Heart right ventricle (tissue), 16 donors: ENCODE measurements around the gene ATM. TPM values are rescaled to one million over a fixed set of nuclear protein-coding genes. Genes with fewer than 3 reads are reported as not detected.

Experiments
- ATAC-seq, 8 donors: fragments of 200-7000 bp; cut with Tn5 transposase; one replicate each; pipeline ENCODE4 v1.9.1; 2020; ENCODE audit warnings: mild to moderate bottlenecking in 8 of 8, moderate library complexity in 8 of 8, moderate number of reproducible peaks in 1 of 8
- DNase-seq, 2 donors: peaks; one replicate each; pipeline ENCODE4 v3.0.0-alpha.2; 2020
- H3K27ac ChIP-seq, 10 donors: fragments of 200-600 bp; sonication (generic) in 2 of 10; one replicate each; pipeline versions ENCODE4 v1.5.0 to v1.8.0; 2020 to 2022; ENCODE audit warnings: mild to moderate bottlenecking in 3 of 10
- H3K27me3 ChIP-seq, 7 donors: fragments of 200-600 bp; one replicate each; pipeline ENCODE4 v1.8.0; 2021 to 2022; ENCODE audit warnings: mild to moderate bottlenecking in 2 of 7
- H3K36me3 ChIP-seq, 9 donors: fragments of 200-600 bp; sonication (generic) in 1 of 9; one replicate each; pipeline versions ENCODE4 v1.5.0 to v1.8.0; 2020 to 2022; ENCODE audit warnings: mild to moderate bottlenecking in 2 of 9
- H3K4me1 ChIP-seq, 9 donors: fragments of 200-600 bp; sonication (generic) in 1 of 9; one replicate each; pipeline versions ENCODE4 v1.5.0 to v1.8.0; 2020 to 2022; ENCODE audit warnings: mild to moderate bottlenecking in 4 of 9
- H3K4me3 ChIP-seq, 10 donors: fragments of 200-600 bp; sonication (generic) in 2 of 10; one replicate each; pipeline versions ENCODE4 v1.5.0 to v1.8.0; 2020 to 2022; ENCODE audit warnings: mild to moderate bottlenecking in 7 of 10, moderate library complexity in 2 of 10
- H3K9me3 ChIP-seq, 11 donors: fragments of 200-600 bp in 10 of 11; sonication (generic) in 2 of 11; one replicate each; pipeline versions ENCODE4 v1.5.0 to v1.8.0; 2013 to 2022; ENCODE audit warnings: mild to moderate bottlenecking in 2 of 11, control low read depth in 1 of 11, moderate library complexity in 1 of 11
- WGBS, 2 donors: extraction: QIAGEN DNeasy Blood & Tissue Kit; methylation state at CpG; one replicate each; pipeline ENCODE4 v1.1.7; 2013; ENCODE audit warnings: inconsistent platforms in 1 of 2; 5-methylcytosine and 5-hydroxymethylcytosine counted together
- intact Hi-C, 10 donors: fragments of 100-400 bp; cut with DNase I; formaldehyde crosslinking; loops; one replicate each; pipeline versions ENCODE4 v1.11.1 to v1.14.2; 2022
- polyA plus RNA-seq, 2 donors: library from polyadenylated mRNA; stranded (reverse); fragments of 200-250 nt; gene quantifications; one replicate each; pipeline ENCODE4 v1.2.3, GENCODE V29; 2013
- total RNA-seq, 10 donors: library from RNA; stranded (reverse); fragmentation: NEBNext Ultra II Directional in 3 of 10; extraction: Animal tissue kit (Norgen Biotek cat#: 25700) in 3 of 10; gene quantifications; one replicate each; pipeline versions ENCODE4 v1.2.1 to v1.2.4, GENCODE V29; 2021 to 2023
- TF ChIP-seq, protein P1 (sequence below), 9 donors: fragments of 200-600 bp; sonication (generic) in 2 of 9; IDR thresholded peaks; one replicate each; pipeline versions ENCODE4 v1.5.0 to v1.8.0; 2021 to 2022; ENCODE audit warnings: antibody characterized with exemption in 9 of 9, mild to moderate bottlenecking in 5 of 9, moderate library complexity in 1 of 9
- donor health status: Arrhythmogenic right ventricular cardiomyopathy.
- donor health status: ischemic (EF 13 %, LVEDD 7.1; RV severe dilation, severe dysfunction).
- donor health status: healthy with polysubstance abuse.
- donor health status: DM: no; HTN: yes; CAD: no.
- donor health status: DM: no; HTN: no; CAD: no.
- donor health status: ischemic (EF 25% LVEDD 6.9; RV normal size, moderate dysfunction).
- donor health status: ischemic (EF 25% LVEDD 5.7; RV mildly dilated, moderate dysfunction).
- donor health status: healthy.
- donor health status: DM: yes; HTN: yes; CAD: no.
- donor health status: Ischemic cardiomyopathy.
- donor health status: ischemic (EF 35%, LVEDD 5.7; RV mildly dilated, moderate dysfunction).
- donor health status: nonischemic (EF 11% LVEDD 7.7; RV severe dilation, severe dysfunction).
- donor health status: DM: yes; HTN: yes; CAD: no.
- donor health status: PGD.
- donor health status: ischemic (EF 29% LVEDD 5.4; RV normal size, mild dysfunction).
- donor health status: nonischemic (EF 23%, LVEDD 6.1; RV moderate dilation, normal function).

ATM gene
- total and polyA plus RNA-seq, 12 donors, result 9.4 to 50.7 (median 33.7) TPM

GRCh38 chr11:108319541-108320145, 96.8 kb downstream of the ATM start:
- ATAC-seq (no peak), DNase-seq (no peak)
- H3K4me3 ChIP-seq, result no peak overlapping the region
- intact Hi-C loops, result loop anchor here in 1 of 10 donors (10.0 kb wide), 1 partner anchor 335 kb away; no protein-coding TSS in a partner anchor
- H3K36me3 ChIP-seq, result peaks cover 0 to 100% (median 30%) of the 10 kb centered on the region in 9 donors
- no peaks in the 10 kb centered on the region for H3K9me3 ChIP-seq
- TF ChIP-seq, protein P1, sequence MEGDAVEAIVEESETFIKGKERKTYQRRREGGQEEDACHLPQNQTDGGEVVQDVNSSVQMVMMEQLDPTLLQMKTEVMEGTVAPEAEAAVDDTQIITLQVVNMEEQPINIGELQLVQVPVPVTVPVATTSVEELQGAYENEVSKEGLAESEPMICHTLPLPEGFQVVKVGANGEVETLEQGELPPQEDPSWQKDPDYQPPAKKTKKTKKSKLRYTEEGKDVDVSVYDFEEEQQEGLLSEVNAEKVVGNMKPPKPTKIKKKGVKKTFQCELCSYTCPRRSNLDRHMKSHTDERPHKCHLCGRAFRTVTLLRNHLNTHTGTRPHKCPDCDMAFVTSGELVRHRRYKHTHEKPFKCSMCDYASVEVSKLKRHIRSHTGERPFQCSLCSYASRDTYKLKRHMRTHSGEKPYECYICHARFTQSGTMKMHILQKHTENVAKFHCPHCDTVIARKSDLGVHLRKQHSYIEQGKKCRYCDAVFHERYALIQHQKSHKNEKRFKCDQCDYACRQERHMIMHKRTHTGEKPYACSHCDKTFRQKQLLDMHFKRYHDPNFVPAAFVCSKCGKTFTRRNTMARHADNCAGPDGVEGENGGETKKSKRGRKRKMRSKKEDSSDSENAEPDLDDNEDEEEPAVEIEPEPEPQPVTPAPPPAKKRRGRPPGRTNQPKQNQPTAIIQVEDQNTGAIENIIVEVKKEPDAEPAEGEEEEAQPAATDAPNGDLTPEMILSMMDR (IDR thresholded peaks at IDR 0.05), result no peak
- H3K4me1 ChIP-seq, result peaks cover 0 to 7% (median 0%) of the 10 kb centered on the region in 9 donors
- H3K27me3 ChIP-seq, result no peaks in the 10 kb centered on the region
- H3K27ac ChIP-seq, result no peak overlapping the region

DNA sequence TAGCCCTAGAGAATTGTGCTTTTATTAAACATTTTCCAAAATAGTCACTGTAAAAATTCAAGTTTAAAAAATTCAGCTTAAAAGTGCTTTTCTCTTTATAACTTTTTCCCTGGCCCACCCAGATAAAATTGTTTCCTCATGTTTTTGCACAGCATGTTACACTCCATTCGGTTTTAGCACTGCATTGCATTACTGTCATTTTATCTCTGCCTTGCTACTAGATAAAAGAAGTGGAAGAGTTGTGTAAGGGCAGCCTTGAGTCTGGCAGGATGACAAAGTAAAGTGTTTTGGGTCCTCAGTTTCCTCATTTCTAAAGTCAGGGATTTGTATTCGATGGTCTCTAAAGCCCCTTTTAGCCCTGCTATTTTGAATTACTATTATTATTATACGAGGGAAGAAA, 99.8 kb downstream of the ATM start:
- peaks cover 0 to 100% (median 24%) of the 10 kb centered on the region in 9 donors for H3K36me3 ChIP-seq
- TF ChIP-seq, protein P1 (IDR thresholded peaks at IDR 0.05), result no peak
- intact Hi-C loops, result loop anchor here in 1 of 10 donors (10.0 kb wide), 1 partner anchor 332 kb away; no protein-coding TSS in a partner anchor

DNA sequence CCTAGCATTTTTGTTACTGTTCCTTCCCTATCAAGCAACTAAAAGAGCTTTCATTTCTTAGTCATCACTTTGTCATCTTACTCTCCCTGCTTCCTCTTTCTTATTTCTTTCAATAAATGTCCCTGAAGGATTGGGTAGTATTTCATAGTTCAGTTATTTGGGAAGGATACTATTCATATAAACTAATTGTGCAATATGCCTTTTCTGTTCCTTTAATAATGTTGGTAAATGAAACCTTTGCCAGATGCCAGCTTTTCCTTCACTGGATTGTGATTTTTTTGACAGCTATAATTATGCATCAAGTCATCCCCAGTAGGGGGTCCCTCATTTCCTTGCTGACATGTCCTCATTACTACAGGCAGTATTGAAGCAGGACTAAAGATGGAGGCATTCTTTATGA, 101.7 kb downstream of the ATM start:
- no peak overlapping the region for H3K27ac ChIP-seq
- TF ChIP-seq, protein P1 (IDR thresholded peaks at IDR 0.05), result no peak
- ATAC-seq (no peak), DNase-seq (no peak)
- no peak overlapping the region for H3K4me3 ChIP-seq
- H3K4me1 ChIP-seq, result peaks cover 0 to 7% (median 0%) of the 10 kb centered on the region in 9 donors
- no peaks in the 10 kb centered on the region for H3K9me3 ChIP-seq
- no peaks in the 10 kb centered on the region for H3K27me3 ChIP-seq
- H3K36me3 ChIP-seq, result peaks cover 0 to 100% (median 25%) of the 10 kb centered on the region in 9 donors
- intact Hi-C loops, result loop anchor here in 1 of 10 donors (10.0 kb wide), 1 partner anchor 330 kb away; no protein-coding TSS in a partner anchor

More for the DNA sequence above, 99.8 kb downstream of the ATM start:
- ATAC-seq, result no peak
- H3K4me1 ChIP-seq, result peaks cover 0 to 7% (median 0%) of the 10 kb centered on the region in 9 donors
- no peak overlapping the region for H3K4me3 ChIP-seq
- DNase-seq, result no peak
- 57 to 62% methylated on average over 3 of the region's 3 CpGs for whole genome bisulfite sequencing, 2 donors
- H3K27me3 ChIP-seq, result no peaks in the 10 kb centered on the region
- H3K27ac ChIP-seq, result no peak overlapping the region
- H3K9me3 ChIP-seq, result no peaks in the 10 kb centered on the region

DNA sequence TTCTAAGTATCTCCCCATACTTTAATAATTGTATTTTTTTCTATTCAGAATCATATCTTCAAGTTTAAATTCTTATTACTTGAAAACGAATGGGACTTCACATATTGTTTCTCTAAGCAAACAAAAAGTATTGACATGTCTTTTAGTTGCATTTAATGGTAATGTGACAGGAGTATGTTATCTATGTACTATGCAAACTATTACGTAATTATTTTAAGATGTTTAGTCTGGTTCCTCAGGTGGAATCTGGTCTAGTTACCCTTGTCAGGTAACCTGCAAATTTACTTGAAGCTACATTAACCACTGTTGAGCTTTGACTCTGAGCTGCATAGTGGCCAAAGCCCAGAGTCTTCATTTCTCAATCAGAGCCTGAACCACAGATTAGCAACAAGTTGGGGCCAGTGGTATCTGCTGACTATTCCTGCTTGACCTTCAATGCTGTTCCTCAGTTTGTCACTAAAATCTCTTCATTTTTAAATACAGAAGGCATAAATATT, 110.6 kb downstream of the ATM start:
- no peaks in the 10 kb centered on the region for H3K27me3 ChIP-seq
- H3K36me3 ChIP-seq, result peaks cover 0 to 100% (median 54%) of the 10 kb centered on the region in 9 donors
- no peak overlapping the region for H3K4me3 ChIP-seq
- no peak for DNase-seq
- H3K27ac ChIP-seq, result no peak overlapping the region
- TF ChIP-seq, protein P1 (IDR thresholded peaks at IDR 0.05), result no peak
- H3K9me3 ChIP-seq, result no peaks in the 10 kb centered on the region
- ATAC-seq, result no peak
- H3K4me1 ChIP-seq, result no peaks in the 10 kb centered on the region
- intact Hi-C loops, result no loop called here
- 95 to 98% methylated on average over 2 of the region's 2 CpGs for WGBS, 2 donors
